NCI-H2029 treated with DMSO at 0.1 percent for 48 hours (cell line): ENCODE data around the gene PODNL1.

ENCODE experiments used
- DNase-seq: peaks from one replicate; lab custom pipeline; 2025; lab: John Stamatoyannopoulos, UW

PODNL1 gene

GRCh38 chr19:13956365-13956744 is 18.1 kb upstream of the PODNL1 start:
- DNase-seq, result no peak

- no peak for DNase-seq
Measured at GRCh38 chr19:13955662-13956364, 17.6 kb upstream of the PODNL1 start.

GRCh38 chr19:13954185-13954584 is 16.0 kb upstream of the PODNL1 start:
- no peak for DNase-seq

- DNase-seq, result no peak
Measured at GRCh38 chr19:13952931-13953531, 14.8 kb upstream of the PODNL1 start.

GRCh38 chr19:13952154-13952930 is 14.1 kb upstream of the PODNL1 start, which contains the start of gene DCAF15:
TSS of gene DCAF15 (plus strand) at chr19:13952509. CDS start at chr19:13952513, 4 bp downstream.
- peak; percentile 93 for DNase-seq

- DNase-seq, result no peak
Measured at GRCh38 chr19:13951799-13952153, 13.6 kb upstream of the PODNL1 start.

GRCh38 chr19:13951043-13951442 is 12.8 kb upstream of the PODNL1 start:
- no peak for DNase-seq

- no peak for DNase-seq
Measured at GRCh38 chr19:13946414-13946813, 8.2 kb upstream of the PODNL1 start.

GRCh38 chr19:13942023-13942684 is 3.9 kb upstream of the PODNL1 start:
- no peak for DNase-seq

GRCh38 chr19:13937479-13938300 is 527 bp downstream of the PODNL1 start:
- DNase-seq, result no peak

GRCh38 chr19:13935765-13936510 is 2.3 kb downstream of the PODNL1 start:
- DNase-seq, result no peak

GRCh38 chr19:13934785-13935109 is 3.5 kb downstream of the PODNL1 start:
- no peak for DNase-seq

- no peak for DNase-seq
Measured at GRCh38 chr19:13932911-13933393, 5.3 kb downstream of the PODNL1 start.

GRCh38 chr19:13932149-13932637 is 6.0 kb downstream of the PODNL1 start:
- no peak for DNase-seq

- no peak for DNase-seq
Measured at GRCh38 chr19:13931391-13932148, 6.6 kb downstream of the PODNL1 start.

GRCh38 chr19:13930402-13930801 is 7.8 kb downstream of the PODNL1 start:
- no peak for DNase-seq

GRCh38 chr19:13929956-13930355 is 8.3 kb downstream of the PODNL1 start:
- DNase-seq, result no peak

GRCh38 chr19:13929340-13929739 is 8.9 kb downstream of the PODNL1 start:
- DNase-seq, result no peak

GRCh38 chr19:13926715-13927114 is 11.5 kb downstream of the PODNL1 start:
- DNase-seq, result no peak

- no peak for DNase-seq
Measured at GRCh38 chr19:13926010-13926409, 12.2 kb downstream of the PODNL1 start.
